ENCODE data around the gene RNF20.
A peak's percentile ranks its signal among the peaks of the same experiment; 100 is the strongest.

The RNF20 gene

DNA sequence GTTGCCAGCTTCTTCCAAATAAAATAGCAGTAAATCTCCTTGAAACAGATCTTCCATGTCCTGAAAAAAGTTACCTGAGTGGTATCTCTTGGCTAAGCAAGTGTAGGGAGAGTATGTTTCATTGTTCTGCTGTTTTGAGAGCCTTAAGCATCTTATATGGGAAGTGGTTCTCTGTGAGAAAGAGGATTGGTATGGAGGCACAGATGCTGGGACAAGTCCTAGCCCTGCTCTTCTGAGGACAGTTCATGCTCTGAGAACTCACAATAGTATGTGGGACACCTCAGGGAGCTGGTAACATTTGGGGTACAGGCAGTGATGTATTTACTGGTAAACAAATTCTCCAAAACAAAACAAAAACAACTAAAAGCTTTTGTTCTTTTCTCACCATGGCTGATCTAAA, 59.1 kb downstream of the RNF20 start:
- no peak overlapping the region for H3K4me3 Mint-ChIP-seq

DNA sequence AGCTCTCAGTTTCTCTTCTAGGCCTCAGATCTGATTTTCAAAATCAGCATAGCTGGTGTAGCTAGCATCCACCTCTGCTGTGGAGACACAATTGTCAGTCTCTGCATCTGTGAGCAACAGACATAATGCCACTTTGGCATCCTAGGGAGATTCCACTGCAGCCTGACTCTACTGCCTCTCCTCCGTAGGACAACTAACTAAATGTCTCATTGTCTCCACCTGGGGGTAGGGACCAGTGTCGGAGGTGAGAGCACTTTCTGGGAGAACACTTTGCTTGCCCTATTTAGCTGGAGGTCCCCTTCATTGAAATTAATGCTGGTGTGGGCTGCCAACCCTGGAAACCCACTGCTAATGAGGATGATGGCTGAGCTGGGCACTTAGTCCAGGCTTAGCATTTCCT, 59.7 kb downstream of the RNF20 start:
- H3K4me1 Mint-ChIP-seq (ENCODE audit: low read depth) = no peaks in the 10 kb centered on the region
- H3K36me3 Mint-ChIP-seq = no peaks in the 10 kb centered on the region
- H3K9me3 Mint-ChIP-seq (ENCODE audit: low read depth) = no peaks in the 10 kb centered on the region
- no peak overlapping the region for H3K27ac Mint-ChIP-seq
- H3K27me3 Mint-ChIP-seq = no peaks in the 10 kb centered on the region
- H3K4me3 Mint-ChIP-seq = no peak overlapping the region

More for the DNA sequence above, 59.1 kb downstream of the RNF20 start:
- Mint-ChIP-seq H3K27me3 (no peaks in the 10 kb centered on the region), H3K4me1 (ENCODE audit: low read depth) (no peaks in the 10 kb centered on the region), H3K9me3 (ENCODE audit: low read depth) (no peaks in the 10 kb centered on the region), H3K36me3 (no peaks in the 10 kb centered on the region), H3K27ac (no peak overlapping the region)

DNA sequence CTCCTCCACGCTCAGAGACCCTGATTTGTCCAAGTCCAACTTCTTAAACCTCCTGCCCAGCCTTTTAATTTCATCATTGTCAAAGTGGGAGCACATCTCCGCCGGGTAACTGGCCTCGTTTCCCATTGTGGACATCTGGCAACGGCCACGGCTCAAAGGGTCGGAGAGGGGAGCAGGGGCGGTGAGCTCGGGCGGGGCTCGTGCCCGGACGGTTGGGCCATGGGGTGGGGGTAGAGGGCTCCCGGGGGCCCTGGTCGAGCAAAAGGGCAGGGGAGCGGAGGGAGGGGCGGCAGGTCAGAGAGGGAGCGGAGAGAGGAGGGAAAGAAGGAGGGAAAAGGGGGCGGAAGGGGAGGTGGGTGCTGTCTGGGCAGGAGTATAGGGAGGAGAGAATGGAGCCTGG, 61.1 kb downstream of the RNF20 start, which contains the start of gene PPP3R2:
Gene PPP3R2 (minus strand): TSS at position 174 of the 400 bp plus-strand sequence. CDS start 48 bp downstream, at position 126.
- Mint-ChIP-seq H3K4me3 (no peak within 1 kb of the TSS), H3K36me3 (no peaks in the 10 kb centered on the region), H3K4me1 (ENCODE audit: low read depth) (no peaks in the 10 kb centered on the region), H3K9me3 (ENCODE audit: low read depth) (no peaks in the 10 kb centered on the region), H3K27me3 (no peaks in the 10 kb centered on the region), H3K27ac (no peak within 1 kb of the TSS)

DNA sequence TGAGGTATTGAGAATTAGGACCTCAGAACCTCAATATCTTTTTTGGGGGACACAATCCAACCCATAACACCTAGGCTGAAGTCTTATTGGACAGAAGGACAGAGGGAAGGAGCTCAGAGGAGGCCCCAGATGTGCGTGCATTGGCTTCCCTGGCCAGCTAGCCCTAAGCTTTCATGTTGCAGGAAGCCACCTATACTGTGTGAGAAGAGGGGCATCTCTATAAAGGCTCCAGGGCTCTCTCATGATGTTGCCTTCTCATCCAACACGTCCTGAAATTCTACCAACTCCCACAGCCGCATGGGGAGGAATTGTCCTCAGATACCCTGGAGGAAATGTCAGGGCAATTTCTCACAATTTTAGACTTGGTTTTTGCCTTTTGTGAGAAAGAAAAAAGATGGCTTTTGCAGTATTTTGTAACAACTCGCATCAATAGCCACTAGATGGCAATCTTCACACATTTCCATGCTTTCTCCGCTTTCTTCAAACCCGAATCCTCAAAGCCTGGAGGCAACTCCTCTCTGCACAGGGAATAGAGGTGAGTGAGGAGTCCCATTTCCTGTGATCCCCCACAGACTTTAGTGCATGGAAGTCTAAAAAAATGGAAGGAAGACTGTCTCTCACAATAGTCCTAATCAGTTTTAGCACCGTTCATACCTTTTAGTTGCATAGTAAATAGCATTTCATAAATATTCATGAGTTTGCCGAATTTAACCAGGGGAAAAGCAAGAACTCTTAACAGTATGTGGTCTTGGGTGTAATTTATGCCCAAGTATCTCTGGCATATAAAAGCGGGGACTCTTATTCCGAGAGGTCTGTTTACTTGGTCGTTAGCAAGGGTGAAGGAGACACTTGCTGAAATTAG, 68.5 kb downstream of the RNF20 start:
- Mint-ChIP-seq H3K4me3 (peak overlapping the region; percentile 51), H3K27me3 (no peaks in the 10 kb centered on the region), H3K27ac (no peak overlapping the region), H3K36me3 (no peaks in the 10 kb centered on the region), H3K9me3 (ENCODE audit: low read depth) (no peaks in the 10 kb centered on the region), H3K4me1 (ENCODE audit: low read depth) (peaks cover 4% of the 10 kb centered on the region)

DNA sequence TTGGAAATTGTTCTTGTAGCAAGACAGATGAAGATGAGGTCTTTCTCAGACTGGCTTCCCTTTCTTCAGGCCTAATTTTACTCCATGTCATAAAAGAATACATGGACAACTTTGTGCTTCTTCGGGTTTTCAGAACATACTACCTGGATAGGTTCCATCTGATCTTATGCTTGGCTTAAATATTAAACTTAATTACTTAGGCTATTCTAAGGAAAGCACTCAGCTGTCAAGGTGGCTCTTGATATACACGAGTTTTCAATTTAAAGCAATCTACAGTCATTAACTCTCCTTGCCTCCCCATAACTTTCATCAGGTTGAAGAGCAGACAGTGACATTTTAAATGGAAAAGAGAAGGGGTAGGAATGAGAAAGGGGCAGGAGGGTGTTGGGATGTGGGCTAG, 70.6 kb downstream of the RNF20 start:
- Mint-ChIP-seq H3K9me3 (ENCODE audit: low read depth) (no peaks in the 10 kb centered on the region), H3K27me3 (peaks cover 3% of the 10 kb centered on the region), H3K36me3 (no peaks in the 10 kb centered on the region), H3K4me3 (no peak overlapping the region), H3K4me1 (ENCODE audit: low read depth) (peaks cover 4% of the 10 kb centered on the region), H3K27ac (no peak overlapping the region)

DNA sequence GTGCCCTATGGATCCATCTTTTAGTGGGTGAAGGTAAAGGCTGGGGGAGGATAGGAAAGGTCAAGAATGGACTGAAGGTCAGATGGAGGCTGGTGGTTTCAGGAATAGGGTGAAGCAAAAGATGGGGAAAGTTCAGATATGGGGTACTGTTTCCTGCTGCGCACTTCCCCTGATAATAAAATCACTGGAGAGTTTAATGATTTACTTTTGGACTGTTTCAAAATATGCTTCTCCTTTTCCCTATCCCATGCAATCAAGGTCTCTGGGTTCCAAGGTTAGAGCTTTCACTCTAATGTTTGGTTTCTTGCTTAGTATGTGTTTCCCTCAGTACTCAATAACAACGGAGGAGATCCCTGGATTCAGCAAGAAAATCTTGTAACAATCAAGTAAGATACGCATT, 71.9 kb downstream of the RNF20 start:
- H3K27me3 Mint-ChIP-seq = peaks cover 3% of the 10 kb centered on the region
- H3K27ac Mint-ChIP-seq = no peak overlapping the region
- no peaks in the 10 kb centered on the region for H3K9me3 Mint-ChIP-seq (ENCODE audit: low read depth)
- H3K36me3 Mint-ChIP-seq = no peaks in the 10 kb centered on the region
- no peak overlapping the region for H3K4me3 Mint-ChIP-seq
- H3K4me1 Mint-ChIP-seq (ENCODE audit: low read depth) = peaks cover 4% of the 10 kb centered on the region

All from activated naive CD8-positive, alpha-beta T cell (primary cell).